NCI-H1105 treated with DMSO at 0.1 percent for 48 hours (cell line): ENCODE measurements around the gene ATP10D.
"Not testable (repeated sequence)": the region's sequence is repeated elsewhere in the genome, so short reads cannot be mapped to it uniquely, and the experiment has no call there.

Experiments
- DNase-seq: peaks from one replicate; lab custom pipeline; 2025; lab: John Stamatoyannopoulos, UW

The ATP10D gene

DNA sequence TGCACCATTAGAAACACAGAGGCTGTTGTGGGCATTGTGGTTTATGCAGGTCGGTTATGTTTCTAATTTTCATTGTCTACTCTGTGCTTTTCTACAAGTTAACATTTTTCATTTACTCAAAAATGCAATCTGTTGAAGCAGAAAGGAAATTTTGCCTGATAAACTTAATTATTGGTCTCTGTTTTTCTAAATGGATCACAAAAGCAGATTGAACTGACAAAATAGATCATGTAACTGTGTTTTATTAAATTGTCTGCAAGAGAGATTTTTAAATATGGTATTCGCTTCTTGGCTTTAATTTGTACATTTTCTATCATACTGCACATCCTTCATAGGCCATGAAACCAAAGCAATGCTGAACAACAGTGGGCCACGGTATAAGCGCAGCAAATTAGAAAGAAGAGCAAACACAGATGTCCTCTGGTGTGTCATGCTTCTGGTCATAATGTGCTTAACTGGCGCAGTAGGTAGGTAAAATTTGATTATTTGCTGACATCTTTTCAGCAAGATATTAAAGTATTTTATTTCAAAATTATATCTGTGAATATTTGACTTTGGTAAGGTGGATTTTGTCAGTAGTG, 50.6 kb downstream of the ATP10D start:
- no peak for DNase-seq

DNA sequence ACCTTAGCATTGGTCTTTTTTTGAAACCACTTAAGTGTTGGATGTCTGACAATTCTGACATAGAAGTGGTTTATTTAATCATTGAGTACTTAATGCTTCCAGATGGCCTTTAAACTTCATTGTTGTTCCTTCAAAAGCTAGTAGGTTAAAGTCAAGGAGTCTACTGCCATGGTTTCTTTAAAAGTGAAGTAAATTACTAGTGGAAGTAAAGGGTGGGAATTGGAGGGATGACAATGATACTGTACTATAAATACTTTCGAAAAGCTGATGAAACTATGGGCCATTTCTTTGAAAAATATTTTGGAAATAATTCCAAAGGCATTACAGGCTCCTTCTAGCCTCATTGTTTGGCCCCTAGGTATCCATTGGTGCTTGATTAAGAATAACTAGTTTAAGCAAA, 51.9 kb downstream of the ATP10D start:
- DNase-seq, result no peak

DNA sequence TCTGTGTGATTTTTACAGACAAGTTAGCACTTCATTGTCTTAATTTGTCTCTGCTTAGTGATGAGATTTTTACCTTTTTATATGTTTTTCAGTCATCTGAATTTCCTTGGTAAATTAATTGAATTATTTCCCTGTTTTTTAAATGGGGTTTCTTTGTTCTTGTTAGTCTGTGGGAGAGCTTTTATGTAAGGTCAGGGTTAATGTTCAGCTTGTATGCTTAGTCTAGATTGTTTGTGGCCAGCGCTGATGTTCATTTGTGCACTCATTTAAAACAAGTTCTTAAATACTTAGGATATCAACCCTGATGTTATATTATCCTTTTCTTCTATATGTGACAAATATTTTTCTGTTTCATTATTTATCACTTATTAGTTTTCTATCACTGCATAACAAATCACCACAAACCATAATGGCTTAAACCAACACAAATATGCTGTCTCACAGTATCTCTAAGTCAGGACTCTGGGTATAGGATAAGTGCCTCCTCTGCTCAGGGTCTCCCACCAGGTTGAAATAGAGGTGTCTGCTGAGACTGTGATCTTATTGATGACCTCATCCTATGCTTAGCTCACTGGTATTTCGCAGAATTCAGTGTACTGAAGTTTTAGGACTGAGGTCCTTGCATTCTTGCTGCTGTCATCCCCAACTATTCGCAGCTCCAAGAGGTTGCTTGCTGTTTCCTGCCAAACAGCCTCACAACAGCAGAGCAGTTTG, 53.2 kb downstream of the ATP10D start:
- DNase-seq, result no peak

DNA sequence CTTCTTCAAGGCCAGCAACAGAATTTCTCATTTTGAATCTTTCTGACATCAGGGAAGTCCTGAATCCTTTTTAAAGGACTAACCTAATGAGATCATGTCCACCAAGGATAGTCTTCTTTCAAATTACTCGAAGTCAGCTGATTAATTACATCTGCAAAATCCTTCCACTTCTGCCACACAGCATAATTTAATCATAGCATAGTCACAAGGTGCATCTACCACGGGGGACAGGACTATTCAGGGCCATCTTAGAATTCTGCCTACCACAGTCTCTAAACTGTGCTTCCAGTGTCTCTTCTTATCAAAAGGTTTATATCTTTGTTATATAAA, 53.7 kb downstream of the ATP10D start:
- no peak for DNase-seq

DNA sequence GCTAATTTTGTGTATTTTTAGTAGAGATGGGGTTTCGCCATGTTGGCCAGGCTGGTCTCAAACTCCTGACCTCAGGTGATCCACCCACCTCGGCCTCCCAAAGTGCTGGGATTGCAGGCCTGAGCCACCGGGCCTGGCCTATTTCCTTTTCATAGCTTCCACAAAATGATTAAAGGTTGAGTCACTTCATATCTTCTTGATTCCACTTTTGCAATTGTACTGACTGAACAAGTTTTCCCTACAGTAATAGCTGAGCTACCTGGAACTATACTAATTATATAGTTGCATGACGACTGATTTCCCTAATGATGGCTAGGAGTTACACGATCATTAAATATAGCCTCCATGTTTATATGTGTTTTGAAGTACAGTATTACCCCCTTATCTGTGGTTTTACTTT, 57.6 kb downstream of the ATP10D start:
- DNase-seq, result not testable (repeated sequence)

DNA sequence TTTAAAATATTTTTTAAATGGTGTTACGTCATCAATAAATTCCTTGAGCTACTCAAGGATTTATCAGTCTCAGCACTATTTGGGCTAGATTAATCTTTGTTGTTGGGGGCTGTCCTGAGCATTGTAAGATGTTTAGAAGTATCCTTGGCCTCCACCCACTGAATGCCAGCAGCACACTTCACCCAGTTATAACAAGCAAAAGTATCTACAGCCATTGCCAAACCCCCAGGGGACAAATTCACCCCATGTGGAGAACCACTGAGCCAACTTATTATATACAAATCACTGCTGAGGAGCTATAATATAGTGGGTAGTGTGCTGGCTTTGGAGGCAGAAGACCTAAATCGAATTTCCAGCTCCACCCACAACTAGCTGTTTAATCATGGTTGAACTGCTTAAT, 58.3 kb downstream of the ATP10D start:
- no peak for DNase-seq

DNA sequence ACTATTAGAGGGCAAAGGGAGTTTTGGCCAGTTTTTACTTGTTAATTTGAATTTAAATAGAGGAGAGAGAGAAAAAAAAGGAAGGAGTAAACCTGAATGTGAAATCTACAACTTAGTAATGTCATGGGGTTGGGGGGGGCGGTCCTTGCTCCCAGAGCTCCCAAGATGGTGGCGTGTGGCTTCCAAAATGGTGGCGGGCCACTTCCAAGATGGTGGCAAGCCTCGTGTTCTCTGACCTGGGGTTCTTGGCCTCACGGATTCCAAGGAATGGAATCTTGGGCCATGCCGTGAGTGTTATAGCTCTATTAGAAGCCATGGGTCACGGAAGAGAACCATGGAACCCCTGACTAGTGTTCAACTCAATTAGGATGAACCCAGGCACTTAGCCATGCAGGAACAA, 65.3 kb downstream of the ATP10D start:
- not testable (repeated sequence) for DNase-seq

DNA sequence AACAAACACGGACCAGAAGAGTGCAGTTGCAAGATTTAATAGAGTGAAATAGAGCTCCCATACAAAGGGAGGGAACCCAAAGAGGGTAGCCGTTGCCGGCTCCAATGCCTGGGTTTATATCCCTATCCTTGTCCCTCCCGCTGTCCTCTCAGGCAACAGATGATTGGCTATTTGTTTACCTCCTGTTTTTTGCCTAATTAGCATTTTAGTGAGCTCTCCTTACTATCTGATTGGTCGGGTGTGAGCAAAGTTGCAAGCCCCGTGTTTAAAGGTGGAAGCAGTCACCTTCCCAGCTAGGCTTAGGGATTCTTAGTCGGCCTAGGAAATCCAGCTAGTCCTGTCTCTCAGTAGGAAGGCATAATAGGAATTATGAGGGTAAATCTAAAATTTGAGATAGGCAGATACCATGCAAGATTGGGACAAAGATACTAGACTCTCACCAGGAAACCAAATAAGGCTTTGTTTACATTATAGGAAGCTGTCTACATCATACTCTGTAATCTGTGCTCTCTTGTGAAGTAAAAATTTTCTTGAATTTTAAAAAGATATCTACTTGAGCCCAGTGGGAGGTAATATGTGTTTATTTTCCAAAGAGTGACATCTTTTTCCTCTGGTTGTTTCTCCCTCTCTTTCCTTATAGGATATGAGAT, 65.9 kb downstream of the ATP10D start:
- DNase-seq, result no peak

DNA sequence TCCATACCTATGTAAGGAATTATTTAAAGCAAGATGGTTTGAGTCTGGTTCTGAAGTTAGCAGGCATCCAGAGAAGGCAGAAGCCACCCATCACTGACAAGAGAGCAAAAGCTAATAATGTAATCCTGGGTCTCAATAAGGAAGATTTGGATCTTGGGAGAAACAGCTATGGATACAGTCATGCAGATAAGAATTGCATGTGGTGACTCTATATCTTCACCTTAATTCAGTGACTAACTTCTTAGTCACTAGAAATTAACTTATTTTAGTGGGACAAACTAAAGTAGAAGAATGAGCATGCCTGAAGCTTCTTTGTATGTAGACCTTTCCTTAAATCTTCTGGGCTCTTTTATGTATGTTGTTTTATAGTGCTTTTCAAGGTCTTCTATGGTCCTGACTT, 66.6 kb downstream of the ATP10D start:
- no peak for DNase-seq

DNA sequence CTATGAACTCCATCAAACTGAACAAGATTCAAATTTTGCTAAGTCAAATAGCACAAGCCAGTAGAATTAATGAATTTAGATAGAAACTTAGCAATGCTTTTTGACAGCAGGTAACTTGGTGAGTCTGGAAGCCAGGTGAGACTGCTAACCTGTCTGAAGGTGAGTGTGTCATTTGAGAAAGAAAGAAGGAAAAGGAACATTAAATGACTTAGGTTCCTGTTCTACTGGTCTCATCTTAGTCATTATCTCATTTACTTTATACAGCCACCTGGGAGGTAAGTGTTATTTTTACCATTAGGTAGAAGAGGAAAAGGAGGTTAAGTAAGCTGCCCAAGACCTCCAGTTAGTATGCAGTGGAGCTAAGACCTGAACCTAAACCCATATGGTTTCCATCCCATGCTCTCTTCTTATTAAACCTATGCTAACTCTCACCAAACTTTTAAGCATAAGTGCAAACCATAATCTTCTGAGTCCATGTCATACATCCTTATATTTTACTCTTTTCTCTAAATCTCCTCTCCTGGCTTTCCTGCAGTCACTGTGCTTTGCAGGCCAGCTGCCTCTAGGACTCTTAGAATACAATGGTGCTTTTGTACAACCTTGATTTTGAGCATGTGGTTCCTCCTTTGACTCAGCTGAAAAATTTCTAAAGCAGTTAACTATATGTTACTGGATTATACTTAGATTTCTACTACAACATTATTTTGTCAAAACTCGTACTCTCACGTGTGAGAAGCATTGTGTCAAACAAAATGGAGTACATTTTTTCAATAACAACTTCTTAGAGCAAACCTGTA, 68.5 kb downstream of the ATP10D start:
- no peak for DNase-seq

DNA sequence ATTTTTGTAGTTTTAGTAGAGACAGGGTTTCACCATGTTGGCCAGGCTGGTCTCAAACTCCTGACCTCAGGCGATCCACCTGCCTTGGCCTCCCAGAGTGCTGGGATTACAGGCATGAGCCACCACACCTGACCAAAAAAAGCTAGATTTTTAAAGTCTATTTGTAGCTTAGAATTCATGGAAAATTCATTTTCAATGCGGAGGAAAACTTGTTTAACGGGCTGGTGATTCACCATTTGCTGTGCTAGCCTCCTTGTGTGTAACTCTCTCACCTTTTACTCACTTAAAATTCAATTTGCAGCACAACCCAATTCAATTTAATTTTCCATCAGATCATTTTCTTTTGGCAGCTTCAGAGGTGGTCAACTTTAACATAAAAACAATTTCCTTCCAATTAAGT, 70.8 kb downstream of the ATP10D start:
- DNase-seq, result not testable (repeated sequence)

DNA sequence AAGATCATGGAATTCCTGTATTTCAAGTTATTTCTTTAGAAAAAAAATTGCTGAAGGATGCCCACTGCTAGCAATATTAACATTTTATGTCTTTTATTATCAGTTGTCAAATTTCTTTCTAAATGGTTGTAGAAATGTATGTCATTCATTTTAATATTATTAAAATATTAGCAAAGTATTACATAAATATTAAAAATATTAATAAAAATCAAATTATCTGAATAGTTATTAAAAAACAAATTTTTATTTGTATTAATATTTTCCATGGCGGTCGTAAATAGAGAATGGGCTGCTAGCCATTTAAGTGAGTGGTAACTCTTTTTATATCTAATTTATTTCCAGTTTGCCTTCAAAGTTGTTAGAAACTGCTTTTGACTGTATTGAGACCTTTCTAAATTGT, 72.2 kb downstream of the ATP10D start:
- DNase-seq, result no peak

DNA sequence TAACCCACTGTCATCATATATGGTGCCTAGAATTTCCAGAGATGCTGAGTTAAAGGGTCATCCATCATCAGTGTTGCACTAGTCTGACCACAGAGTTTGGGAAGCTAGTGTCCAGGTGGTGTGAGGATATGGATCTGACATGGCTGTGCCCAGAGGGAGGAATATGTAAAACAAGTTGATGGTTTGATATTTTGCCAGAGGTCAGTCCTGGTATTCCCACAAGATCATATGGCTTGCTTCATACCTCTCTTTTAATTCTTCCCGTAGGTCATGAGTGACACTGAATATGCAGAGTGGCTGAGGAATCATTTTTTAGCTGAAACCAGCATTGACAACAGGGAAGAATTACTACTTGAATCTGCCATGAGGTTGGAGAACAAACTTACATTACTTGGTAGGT, 75.6 kb downstream of the ATP10D start:
- no peak for DNase-seq

DNA sequence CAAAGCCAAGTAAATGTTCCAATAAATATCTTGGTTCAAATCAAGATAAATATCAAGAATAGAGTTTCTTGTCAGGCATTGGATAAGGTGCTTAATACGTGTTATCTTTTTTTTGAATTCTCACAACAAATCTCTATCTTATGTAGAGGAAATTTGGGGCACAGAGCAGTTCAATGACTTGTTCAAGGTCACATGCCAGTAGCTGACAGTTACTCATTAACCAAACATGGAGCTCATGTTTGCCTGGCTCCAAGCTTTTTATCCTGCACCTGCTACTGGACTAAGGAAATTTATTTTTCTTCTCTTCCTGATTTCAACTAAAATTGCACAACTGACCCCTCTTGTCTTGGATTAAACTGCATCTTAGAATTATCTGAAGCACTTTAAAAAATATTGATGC, 76.3 kb downstream of the ATP10D start:
- DNase-seq, result no peak

DNA sequence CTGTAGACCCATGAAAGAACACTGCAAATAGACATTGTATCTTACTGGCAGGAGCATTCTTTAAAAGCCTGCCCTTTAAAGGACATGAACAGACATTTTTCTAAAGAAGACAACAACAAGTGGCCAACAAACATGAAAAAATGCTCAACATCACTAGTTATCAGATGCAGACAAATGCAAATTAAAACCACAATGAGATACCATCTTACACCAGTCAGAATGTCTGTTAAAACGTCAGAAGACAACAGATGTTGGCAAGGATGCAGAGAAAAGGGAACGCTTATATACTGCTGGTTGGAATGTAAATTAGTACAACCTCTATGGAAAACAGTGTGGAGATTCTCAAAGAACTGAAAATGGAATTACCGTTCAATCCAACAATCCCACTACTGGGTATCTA, 77.2 kb downstream of the ATP10D start:
- DNase-seq, result no peak

DNA sequence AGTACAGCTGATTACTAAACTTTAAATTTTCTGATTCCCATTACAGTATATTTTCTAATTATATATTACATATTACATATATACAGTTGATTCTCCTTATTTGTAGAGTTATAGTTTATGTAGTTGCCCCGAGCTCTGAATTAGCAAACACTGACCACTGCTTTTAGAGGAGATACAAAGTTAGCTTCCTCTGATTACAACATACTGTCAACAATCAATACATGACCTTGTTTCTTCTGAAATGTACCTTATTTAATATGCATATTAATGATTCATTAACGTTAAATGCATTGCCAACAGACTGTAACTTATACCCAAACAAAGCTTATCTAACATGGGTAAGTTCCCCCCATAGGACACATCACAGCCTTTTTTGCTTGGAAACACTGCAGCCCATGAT, 81.5 kb downstream of the ATP10D start:
- no peak for DNase-seq

DNA sequence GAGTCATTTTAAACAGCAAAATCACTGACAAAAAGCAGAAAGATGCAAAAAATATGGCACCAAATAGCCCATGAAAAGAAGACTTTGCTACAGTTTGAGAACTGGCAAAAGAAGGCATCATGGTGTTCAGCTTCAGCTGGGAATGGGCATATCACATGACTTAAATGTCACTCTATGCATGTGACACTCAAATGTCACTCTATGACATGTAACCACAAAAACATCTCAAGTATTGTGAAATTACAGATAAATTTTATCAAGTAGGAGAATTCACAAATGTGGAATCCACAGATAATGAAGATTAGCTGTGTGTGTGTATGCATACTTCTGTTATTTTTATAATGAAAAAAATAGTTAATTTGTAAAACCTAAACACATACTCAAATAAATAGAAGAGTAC, 81.9 kb downstream of the ATP10D start:
- DNase-seq, result no peak

DNA sequence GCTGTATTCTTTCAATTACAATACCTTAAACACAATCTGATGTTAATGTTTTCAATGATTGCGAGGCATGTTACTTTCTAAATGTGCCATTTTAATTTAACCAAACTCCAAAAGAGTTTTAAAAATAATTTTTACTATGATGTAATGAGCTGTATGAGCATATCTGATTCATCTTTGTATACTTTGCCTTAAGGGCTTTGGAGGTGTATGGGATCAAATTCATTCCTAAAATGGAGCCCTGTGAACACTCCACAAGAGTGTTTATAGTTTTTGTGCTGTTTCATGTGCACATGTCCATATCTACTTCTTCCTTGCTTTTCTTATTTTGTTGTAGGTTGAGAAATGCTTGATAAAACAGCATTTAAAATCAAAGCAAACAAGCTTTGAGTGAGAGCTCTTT, 82.4 kb downstream of the ATP10D start:
- DNase-seq, result no peak

DNA sequence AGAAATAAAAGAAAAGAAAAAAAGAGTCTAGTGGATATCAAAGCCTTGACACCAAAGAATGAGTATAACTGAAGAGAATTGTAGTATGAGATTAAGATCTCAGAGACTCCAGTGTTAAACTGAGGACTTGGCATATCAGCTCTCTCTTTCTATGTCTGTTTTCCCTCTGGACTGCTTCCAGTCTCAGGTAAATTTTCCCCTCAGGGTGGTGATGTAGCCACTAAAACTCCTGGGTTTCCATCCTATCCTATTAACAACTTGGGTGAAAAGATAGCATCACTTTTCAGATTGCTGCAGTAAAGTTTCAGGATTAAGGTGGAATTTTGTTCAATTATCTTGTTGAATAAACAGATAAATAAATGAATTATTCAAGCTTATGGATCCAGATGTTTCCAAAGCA, 85.7 kb downstream of the ATP10D start:
- no peak for DNase-seq

DNA sequence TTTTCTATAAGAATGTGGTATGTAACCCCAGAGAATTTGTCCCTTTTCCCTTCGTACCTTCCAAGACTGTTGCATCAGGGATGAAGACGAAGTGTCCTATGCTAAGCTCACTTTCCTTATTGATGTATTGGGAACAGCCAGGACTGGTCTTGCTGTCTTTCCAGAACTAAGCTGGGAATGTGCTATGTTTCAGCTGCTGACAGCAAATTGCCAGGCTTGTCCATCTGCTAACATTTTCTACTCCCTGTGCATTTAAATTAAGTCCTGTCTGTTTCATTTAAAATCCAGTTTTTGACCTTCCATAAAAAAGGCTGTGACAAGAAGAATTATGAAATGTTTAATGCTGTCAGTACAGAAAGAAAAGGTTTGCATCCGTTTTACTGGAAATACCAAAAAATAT, 87.9 kb downstream of the ATP10D start:
- no peak for DNase-seq

DNA sequence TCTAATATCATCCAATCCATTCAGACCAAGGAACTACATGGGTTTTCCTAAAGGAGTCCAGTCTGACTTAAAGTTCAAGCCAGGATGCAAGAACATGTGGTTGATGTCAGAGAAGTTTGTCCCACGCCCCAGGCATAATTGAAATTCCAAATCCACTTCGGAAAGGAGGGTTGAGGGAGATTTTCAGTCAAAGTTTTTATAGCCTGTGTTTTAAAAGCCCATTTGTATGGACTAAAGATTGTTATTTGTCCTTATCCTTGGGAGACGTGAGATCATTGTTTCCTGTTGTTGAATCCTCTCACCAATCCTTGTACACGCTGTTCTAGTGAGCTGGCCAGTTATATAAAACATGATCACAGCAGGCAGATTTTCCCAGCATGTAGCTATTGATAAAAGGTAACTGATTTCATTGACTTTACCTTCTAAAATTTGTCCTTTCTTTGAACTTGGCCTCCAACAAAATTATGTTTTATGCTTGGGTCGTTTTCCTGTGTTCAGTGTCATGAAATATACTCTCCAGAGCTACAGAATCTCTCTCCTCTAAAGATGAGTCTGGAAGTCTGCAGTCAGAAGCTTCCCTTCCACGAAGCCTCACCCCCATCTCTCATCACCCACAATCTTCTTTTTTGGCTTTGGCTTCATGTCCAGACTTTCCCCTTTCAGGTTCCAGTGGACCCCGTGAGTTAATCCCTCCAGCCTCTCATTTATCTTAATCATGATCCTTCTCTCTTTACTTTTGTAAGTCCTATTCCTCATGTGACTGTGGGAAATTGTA, 92.9 kb downstream of the ATP10D start:
- no peak for DNase-seq

DNA sequence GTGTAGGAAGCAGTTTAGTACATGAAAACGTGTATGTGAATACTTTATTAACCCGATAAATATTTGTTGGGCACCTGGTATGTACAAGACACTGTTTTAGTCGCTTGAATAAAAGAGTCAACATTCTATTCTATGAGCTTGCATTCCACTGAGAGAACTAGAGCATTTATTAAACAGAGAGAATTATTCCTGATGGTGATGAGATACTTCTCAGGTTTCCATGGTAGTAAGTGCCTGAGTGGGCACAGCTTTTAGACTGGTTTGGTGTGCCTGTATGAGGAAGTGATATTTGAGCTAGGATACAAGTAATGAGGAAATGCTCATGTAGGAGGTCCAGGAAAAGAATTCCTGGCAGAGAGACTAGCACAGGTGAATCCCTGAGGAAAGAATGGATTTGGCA, 94.2 kb downstream of the ATP10D start:
- DNase-seq, result no peak
